AG09309 (cell line): ENCODE results near the gene CCNO.

Experiments used
- DNase-seq: peaks from one replicate; pipeline ENCODE4 v3.0.0-alpha.2; 2010; ENCODE audit warnings: low read depth
- H3K4me3 ChIP-seq: 2 replicates; pipeline ENCODE4 v1.5.1; 2011; ENCODE audit warnings: mild to moderate bottlenecking, low read depth, low read length, moderate library complexity; ENCODE audit not compliant: control insufficient read depth
- CTCF ChIP-seq: IDR thresholded peaks from 2 replicates; pipeline ENCODE4 v1.5.1; 2011; ENCODE audit warnings: mild to moderate bottlenecking, low read depth, low read length, inconsistent platforms; ENCODE audit not compliant: insufficient read depth, control insufficient read depth; ENCODE audit errors: missing control alignments

CCNO gene

GRCh38 chr5:55205001-55205400, 28.4 kb downstream of the CCNO start:
- DNase-seq = no peak
- H3K4me3 ChIP-seq = no peak overlapping the region
- no peak for TF ChIP-seq CTCF

- no peak overlapping the region for H3K4me3 ChIP-seq
- no peak for TF ChIP-seq CTCF
- no peak for DNase-seq
These were observed 42.2 kb downstream of the CCNO start for GRCh38 chr5:55191165-55191564.

DNA sequence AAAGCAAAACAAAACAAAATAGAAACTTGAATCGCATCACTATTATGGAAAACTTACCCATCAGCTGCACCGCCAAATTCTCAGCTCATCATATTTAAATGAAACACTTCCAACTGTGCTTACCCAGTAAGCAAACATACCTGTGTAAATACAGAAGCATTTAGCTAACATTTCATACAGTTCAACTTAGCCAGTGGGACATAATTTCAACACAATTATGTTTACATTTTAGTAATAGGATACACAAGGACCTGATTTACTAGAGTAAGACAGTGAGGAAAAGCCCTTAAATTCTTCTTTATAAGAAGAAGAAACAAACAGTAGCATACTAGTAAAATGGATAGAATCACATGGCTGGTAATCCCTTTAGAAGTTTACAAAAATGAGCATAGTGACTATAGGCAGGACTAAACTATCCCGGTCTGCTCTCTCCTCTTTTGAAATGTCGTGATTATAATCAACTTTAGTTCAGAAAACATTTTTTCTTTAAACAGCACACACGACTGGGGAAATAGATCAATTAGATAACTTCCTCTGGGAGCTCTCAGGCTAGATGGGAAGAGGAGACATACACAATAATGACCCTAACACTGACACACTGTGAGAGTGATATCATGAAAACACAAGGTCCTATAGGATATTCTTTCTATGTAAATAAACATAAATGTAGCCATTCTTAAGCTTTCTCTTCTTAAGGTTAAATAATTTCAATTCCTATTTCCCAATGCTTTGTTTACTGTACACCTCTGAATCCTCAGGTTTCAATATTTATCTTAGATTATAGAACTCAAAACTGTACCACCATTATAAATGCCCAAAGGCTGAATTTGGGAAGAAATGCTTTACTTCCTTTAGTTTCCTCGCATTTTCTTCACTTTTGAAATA, 44.5 kb downstream of the CCNO start:
- DNase-seq = no peak
- no peak for TF ChIP-seq CTCF
- H3K4me3 ChIP-seq = no peak overlapping the region

- DNase-seq = no peak
- no peak overlapping the region for H3K4me3 ChIP-seq
- peak; percentile 11 for TF ChIP-seq CTCF
These were observed 46.0 kb downstream of the CCNO start for GRCh38 chr5:55187370-55187769.
